Body of pancreas (tissue), 4 donors: ENCODE measurements around the gene SBF2. TPM values are rescaled to one million over a fixed set of nuclear protein-coding genes. Genes with fewer than 3 reads are reported as not detected.
"Not testable (repeated sequence)": the region's sequence is repeated elsewhere in the genome, so short reads cannot be mapped to it uniquely, and the experiment has no call there.

Experiments used
- ATAC-seq: fragments of 150-250 bp; one replicate; pipeline ENCODE4 v1.9.1; 2016
- DNase-seq, 4 donors: peaks; one replicate each; pipeline ENCODE4 v3.0.0-alpha.2; 2019
- H3K27ac ChIP-seq, 4 donors: fragments of 200-600 bp; sonication (generic); 1 replicate in 3 of 4; 2 replicates in 1 of 4; pipeline versions ENCODE4 v1.5.1 to v1.6.1; 2016 to 2019; ENCODE audit warnings: mild to moderate bottlenecking in 1 of 4, mixed read lengths in 1 of 4, moderate library complexity in 1 of 4
- H3K27me3 ChIP-seq, 2 donors: fragments of 200-600 bp; sonication (generic); one replicate each; pipeline ENCODE4 v1.6.0; 2016; ENCODE audit warnings: mild to moderate bottlenecking in 1 of 2
- H3K36me3 ChIP-seq, 2 donors: fragments of 200-600 bp; sonication (generic); replicated peaks in 1 of 2; 2 replicates each; pipeline ENCODE4 v1.5.1; 2016; ENCODE audit warnings: low read depth in 2 of 2; ENCODE audit not compliant: insufficient read depth in 1 of 2
- H3K4me1 ChIP-seq: fragments of 200-600 bp; sonication (generic); one replicate; pipeline ENCODE4 v1.6.0; 2016
- H3K4me3 ChIP-seq, 2 donors: fragments of 200-600 bp; sonication (generic); 1 replicate in 1 of 2; 2 replicates in 1 of 2; pipeline ENCODE4 v1.5.1; 2016 to 2019
- H3K9me3 ChIP-seq, 3 donors: fragments of 200-600 bp; sonication (generic); 1 replicate in 2 of 3; 2 replicates in 1 of 3; pipeline ENCODE4 v1.5.1; 2016
- POLR2A ChIP-seq, 3 donors: fragments of 450-650 bp; IDR thresholded peaks; one replicate each; pipeline ENCODE4 v1.6.1; 2016; ENCODE audit warnings: antibody characterized with exemption in 3 of 3, mild to moderate bottlenecking in 2 of 3
- WGBS, 2 donors: methylation state at CpG; one replicate each; pipeline ENCODE4 v1.1.5; 2017; 5-methylcytosine and 5-hydroxymethylcytosine counted together
- intact Hi-C: fragments of 100-400 bp; cut with DNase I; formaldehyde crosslinking; loops from one replicate; pipeline ENCODE4 v1.15.1; 2023
- total RNA-seq, 2 donors: library from RNA; depleted of rRNA; stranded (reverse); fragments of >200 nt; gene quantifications; one replicate each; pipeline ENCODE4 v1.1.0, GENCODE V29; 2016
- TF ChIP-seq, protein P1 (sequence below), 7 experiments: fragments of 450-650 bp in 4 of 7; fragments of 200-600 bp in 3 of 7; sonication (generic) in 3 of 7; IDR thresholded peaks; one replicate each; pipeline ENCODE4 v1.5.1; 2016 to 2019; ENCODE audit warnings: antibody characterized with exemption in 7 of 7

The SBF2 gene
- total RNA-seq, 2 donors from 2014 or later: 23.6 to 38.9 TPM

DNA sequence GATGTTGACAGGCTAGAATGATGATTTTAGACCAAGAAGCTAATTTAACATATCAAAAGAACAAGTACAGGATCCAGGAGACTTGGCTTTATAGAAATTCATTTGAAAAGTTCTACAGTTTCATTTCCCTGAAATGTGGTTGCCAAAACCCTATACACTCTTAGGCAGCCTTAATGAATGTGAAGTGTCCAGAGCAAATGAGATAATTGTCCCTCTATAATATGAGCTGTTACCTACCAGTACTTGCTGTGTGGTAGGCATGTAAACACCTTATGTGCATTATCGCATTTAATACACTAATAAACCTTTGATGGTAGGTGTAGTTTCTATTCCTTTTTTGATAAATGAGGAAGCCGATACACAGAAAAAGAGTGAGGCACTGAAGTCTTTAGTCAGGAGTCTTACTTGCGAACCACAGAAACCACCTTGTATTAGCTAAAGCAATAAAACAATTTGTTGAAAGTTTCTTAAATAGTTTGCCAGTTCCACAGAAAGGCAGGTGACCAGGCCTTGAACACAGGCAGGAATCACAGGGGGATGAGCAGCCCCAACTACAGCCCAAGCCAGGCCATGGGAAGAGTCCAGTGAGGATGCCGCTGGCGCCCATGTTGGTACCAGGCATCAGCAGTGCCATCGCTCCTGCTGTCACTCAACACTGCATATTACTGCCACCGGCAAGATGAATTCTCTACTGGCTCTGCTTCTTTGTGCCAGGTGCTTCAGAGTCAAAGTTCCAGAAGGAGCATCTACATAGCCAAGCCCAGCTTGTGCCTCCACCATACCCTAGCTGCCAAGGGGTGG, 548.4 kb downstream of the SBF2 start:
- no peaks in the 10 kb centered on the region for H3K27me3 ChIP-seq
- no peaks in the 10 kb centered on the region for H3K9me3 ChIP-seq
- H3K4me1 ChIP-seq: peaks cover 11% of the 10 kb centered on the region
- whole genome bisulfite sequencing, 2 donors: 78 to 89% methylated on average over 7 of the region's 7 CpGs
- no peak overlapping the region for H3K27ac ChIP-seq
- intact Hi-C loops: no loop called here
- H3K36me3 ChIP-seq: peaks cover 0 to 3% of the 10 kb centered on the region in 2 donors
- no peak overlapping the region for H3K4me3 ChIP-seq
- no peak for ATAC-seq
- no peak for DNase-seq
- no peak for TF ChIP-seq POLR2A (IDR thresholded peaks at IDR 0.05)
- TF ChIP-seq, protein P1, sequence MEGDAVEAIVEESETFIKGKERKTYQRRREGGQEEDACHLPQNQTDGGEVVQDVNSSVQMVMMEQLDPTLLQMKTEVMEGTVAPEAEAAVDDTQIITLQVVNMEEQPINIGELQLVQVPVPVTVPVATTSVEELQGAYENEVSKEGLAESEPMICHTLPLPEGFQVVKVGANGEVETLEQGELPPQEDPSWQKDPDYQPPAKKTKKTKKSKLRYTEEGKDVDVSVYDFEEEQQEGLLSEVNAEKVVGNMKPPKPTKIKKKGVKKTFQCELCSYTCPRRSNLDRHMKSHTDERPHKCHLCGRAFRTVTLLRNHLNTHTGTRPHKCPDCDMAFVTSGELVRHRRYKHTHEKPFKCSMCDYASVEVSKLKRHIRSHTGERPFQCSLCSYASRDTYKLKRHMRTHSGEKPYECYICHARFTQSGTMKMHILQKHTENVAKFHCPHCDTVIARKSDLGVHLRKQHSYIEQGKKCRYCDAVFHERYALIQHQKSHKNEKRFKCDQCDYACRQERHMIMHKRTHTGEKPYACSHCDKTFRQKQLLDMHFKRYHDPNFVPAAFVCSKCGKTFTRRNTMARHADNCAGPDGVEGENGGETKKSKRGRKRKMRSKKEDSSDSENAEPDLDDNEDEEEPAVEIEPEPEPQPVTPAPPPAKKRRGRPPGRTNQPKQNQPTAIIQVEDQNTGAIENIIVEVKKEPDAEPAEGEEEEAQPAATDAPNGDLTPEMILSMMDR (IDR thresholded peaks at IDR 0.05): no peak

DNA sequence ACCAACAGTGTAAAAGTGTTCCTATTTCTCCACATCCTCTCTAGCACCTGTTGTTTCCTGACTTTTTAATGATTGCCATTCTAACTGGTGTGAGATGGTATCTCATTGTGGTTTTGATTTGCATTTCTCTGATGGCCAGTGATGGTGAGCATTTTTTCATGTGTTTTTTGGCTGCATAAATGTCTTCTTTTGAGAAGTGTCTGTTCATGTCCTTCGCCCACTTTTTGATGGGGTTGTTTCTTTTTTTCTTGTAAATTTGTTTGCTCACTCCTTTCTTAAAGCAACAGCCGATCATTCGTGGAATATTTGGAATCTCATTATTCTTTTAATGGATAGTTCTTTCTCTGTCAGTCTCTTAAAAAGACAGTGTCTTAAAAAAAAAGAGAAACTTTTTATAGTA, 550.5 kb downstream of the SBF2 start:
- H3K9me3 ChIP-seq, intact Hi-C loops, H3K27me3 ChIP-seq, ATAC-seq, DNase-seq, H3K27ac ChIP-seq, H3K4me3 ChIP-seq, H3K36me3 ChIP-seq: not testable (repeated sequence)
- WGBS, 2 donors: 81 to 82% methylated on average over 3 of the region's 3 CpGs
- H3K4me1 ChIP-seq: peaks cover 26% of the 10 kb centered on the region

DNA sequence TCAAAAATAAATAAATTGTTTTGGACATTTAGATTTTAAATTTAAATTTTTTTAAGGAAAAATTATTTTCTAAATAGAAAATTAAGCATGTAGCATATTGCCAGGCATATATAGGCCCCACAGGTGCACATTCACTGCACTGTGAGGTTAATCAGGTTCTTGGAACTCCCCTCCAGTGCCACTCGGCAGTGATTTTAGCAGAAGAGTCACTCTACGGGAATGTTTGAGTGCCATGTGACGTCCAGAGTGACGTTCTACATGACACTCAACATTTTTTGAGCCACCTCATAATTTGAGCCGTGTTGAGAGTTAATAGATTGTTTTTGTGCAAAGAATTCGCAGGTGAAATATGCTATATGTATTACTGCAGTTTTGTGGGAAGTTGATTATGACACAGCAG, 552.8 kb downstream of the SBF2 start:
- Histone ChIP-seq H3K27ac (peak overlapping the region in 1 of 4 donors; percentile 58), H3K36me3 (peaks cover 0 to 3% of the 10 kb centered on the region in 2 donors), H3K9me3 (no peaks in the 10 kb centered on the region), H3K4me1 (peaks cover 29% of the 10 kb centered on the region), H3K4me3 (no peak overlapping the region), H3K27me3 (no peaks in the 10 kb centered on the region)
- intact Hi-C loops: no loop called here
- no peak for ATAC-seq
- DNase-seq: no peak
- 84 to 90% methylated on average over 6 of the region's 6 CpGs for WGBS, 2 donors
- TF ChIP-seq, protein P1 (IDR thresholded peaks at IDR 0.05): no peak
- TF ChIP-seq POLR2A (IDR thresholded peaks at IDR 0.05): no peak

DNA sequence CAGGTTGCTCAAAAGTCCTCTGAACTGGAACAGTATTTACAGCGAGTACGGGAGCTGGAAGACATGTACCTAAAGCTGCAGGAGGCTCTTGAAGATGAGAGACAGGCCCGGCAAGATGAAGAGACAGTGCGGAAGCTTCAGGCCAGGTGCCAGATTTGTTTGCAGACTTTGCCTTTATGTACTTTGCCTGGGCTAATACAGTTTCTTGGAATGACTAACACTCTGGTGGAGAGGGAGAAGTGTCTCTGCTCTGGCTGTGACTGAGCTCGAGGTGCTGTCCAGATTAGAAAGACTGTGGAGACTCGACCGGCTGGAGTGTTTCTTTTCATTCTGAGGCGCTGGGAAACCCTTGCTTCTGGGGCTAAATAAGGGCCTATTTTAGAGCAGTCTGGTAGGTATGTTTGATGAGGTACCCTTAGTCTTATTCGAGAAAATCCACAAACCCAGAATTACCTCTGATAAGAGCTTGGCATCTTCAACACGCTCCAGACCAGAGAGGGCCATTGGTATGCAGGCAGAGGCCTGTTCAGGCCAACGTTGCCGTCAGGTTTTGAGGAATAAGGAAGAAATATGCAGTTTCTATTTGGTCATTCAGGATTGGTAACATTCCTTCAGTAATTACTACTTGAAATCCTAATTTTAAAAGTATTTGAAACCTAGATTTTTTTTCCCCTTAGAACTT, 553.7 kb downstream of the SBF2 start:
- Histone ChIP-seq H3K36me3 (peaks cover 0 to 3% of the 10 kb centered on the region in 2 donors), H3K4me3 (no peak overlapping the region), H3K27ac (peak overlapping the region in 3 of 4 donors; percentile 23 to 58 (median 50)), H3K4me1 (peaks cover 32% of the 10 kb centered on the region), H3K27me3 (no peaks in the 10 kb centered on the region), H3K9me3 (no peaks in the 10 kb centered on the region)
- intact Hi-C loops: no loop called here
- 66 to 70% methylated on average over 10 to 12 of the region's 12 CpGs for WGBS, 2 donors
- no peak for DNase-seq
- TF ChIP-seq, protein P1 (IDR thresholded peaks at IDR 0.05): no peak
- TF ChIP-seq POLR2A (IDR thresholded peaks at IDR 0.05): no peak
- ATAC-seq: no peak

DNA sequence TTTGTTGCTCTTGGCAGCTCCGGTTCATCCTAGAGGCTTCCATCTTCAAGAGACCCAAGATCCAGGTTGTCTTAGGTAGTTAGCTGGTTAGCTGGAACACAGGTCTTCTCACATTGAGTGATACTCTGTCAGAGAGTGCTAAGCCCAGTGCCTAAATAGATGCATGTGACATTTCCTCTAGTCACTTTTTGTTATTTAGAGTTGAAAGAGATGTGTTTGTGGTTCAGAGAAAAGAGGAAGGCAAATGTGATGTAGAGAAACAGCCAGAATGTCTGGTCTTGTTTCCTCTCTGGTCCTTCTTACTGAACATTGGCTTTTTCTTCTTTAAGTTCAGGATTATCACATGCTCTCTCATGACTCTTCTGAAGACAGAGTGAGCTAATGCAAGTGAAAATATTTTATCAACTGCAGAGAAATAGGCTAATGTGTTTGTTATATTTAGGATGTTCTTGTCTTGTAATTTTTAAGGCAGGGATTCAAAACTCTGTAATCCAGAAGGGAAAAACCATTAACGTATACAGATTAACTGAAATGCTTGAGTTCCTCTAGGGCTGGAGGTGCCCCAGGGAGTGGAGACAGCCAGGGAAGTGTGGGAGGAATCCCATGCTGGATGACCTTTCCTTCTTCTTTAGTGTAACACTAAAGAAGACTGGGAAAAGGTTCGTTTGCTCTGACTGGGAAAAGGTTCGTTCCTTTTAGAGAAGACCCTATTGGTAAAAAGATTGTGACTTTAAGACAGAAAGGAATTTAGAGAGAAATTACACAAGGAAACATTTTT, 554.7 kb downstream of the SBF2 start:
- TF ChIP-seq POLR2A (IDR thresholded peaks at IDR 0.05): no peak
- TF ChIP-seq, protein P1 (IDR thresholded peaks at IDR 0.05): no peak
- peak overlapping the region in 3 of 4 donors; percentile 41 to 58 (median 58) for H3K27ac ChIP-seq
- intact Hi-C loops: no loop called here
- ATAC-seq (no peak), DNase-seq (no peak)
- H3K36me3 ChIP-seq: peaks cover 0 to 3% of the 10 kb centered on the region in 2 donors
- no peaks in the 10 kb centered on the region for H3K9me3 ChIP-seq
- no peak overlapping the region for H3K4me3 ChIP-seq
- peaks cover 32% of the 10 kb centered on the region for H3K4me1 ChIP-seq
- WGBS, 2 donors: 72 to 84% methylated on average over 4 of the region's 4 CpGs
- no peaks in the 10 kb centered on the region for H3K27me3 ChIP-seq
